Muscle of back (tissue), 11 donors: ENCODE results near the gene TREX2. TPM values are rescaled to one million over a fixed set of nuclear protein-coding genes. Genes with fewer than 3 reads are reported as not detected.
"Not testable (repeated sequence)": the region's sequence is repeated elsewhere in the genome, so short reads cannot be mapped to it uniquely, and the experiment has no call there.

ENCODE experiments used
- DNase-seq, 3 donors: peaks; one replicate each; pipeline versions ENCODE4 v3.0.0 to v3.0.0-alpha.2; 2013
- polyA plus RNA-seq, 10 donors: library from polyadenylated mRNA; unstranded; fragments of 120-200 nt; gene quantifications; one replicate each; pipeline ENCODE4 v1.2.1, GENCODE V29; 2013; ENCODE audit not compliant: insufficient read length in 10 of 10

TREX2 gene
- polyA plus RNA-seq, 10 donors: 0.23 to 0.49 (median 0.38) TPM; not detected in 1

GRCh38 chrX:153409414-153410101 is 36.3 kb downstream of the TREX2 start:
- DNase-seq: no peak

GRCh38 chrX:153408871-153409351 is 36.9 kb downstream of the TREX2 start:
- DNase-seq: no peak

- DNase-seq: no peak
These were observed 37.6 kb downstream of the TREX2 start for GRCh38 chrX:153408221-153408721.

- DNase-seq: no peak
These were observed 38.1 kb downstream of the TREX2 start for GRCh38 chrX:153407736-153408135.

GRCh38 chrX:153406903-153407302 is 39.0 kb downstream of the TREX2 start:
- DNase-seq: no peak

- DNase-seq: no peak
These were observed 39.8 kb downstream of the TREX2 start for GRCh38 chrX:153406011-153406410.

- DNase-seq: no peak
These were observed 40.4 kb downstream of the TREX2 start for GRCh38 chrX:153405426-153405825.

- DNase-seq: not testable (repeated sequence)
These were observed 41.5 kb downstream of the TREX2 start for GRCh38 chrX:153404333-153404732.

- no peak for DNase-seq
These were observed 44.6 kb downstream of the TREX2 start, which contains the start of gene PNMA6E for GRCh38 chrX:153401133-153401764. TSS of gene PNMA6E (minus strand) at chrX:153401350. CDS start at chrX:153398849, 2,501 bp downstream.

GRCh38 chrX:153400146-153401132 is 45.4 kb downstream of the TREX2 start:
- DNase-seq: no peak

- no peak for DNase-seq
These were observed 47.4 kb downstream of the TREX2 start for GRCh38 chrX:153398275-153398960.

- no peak for DNase-seq
These were observed 48.4 kb downstream of the TREX2 start for GRCh38 chrX:153397256-153397960.

GRCh38 chrX:153396320-153397195 is 49.3 kb downstream of the TREX2 start:
- no peak for DNase-seq

GRCh38 chrX:153395613-153396319 is 50.1 kb downstream of the TREX2 start:
- no peak for DNase-seq

GRCh38 chrX:153394612-153395011 is 51.2 kb downstream of the TREX2 start:
- DNase-seq: no peak
